Measurements from ENCODE around the gene COL12A1.

Gene COL12A1

GRCh38 chr6:75144386-75144785, 61.5 kb downstream of the COL12A1 start:
- DNase-seq (ENCODE audit: low read depth in 2 of 2) = no peak

GRCh38 chr6:75143191-75143590, 62.7 kb downstream of the COL12A1 start:
- no peak for DNase-seq (ENCODE audit: low read depth in 2 of 2)

DNA sequence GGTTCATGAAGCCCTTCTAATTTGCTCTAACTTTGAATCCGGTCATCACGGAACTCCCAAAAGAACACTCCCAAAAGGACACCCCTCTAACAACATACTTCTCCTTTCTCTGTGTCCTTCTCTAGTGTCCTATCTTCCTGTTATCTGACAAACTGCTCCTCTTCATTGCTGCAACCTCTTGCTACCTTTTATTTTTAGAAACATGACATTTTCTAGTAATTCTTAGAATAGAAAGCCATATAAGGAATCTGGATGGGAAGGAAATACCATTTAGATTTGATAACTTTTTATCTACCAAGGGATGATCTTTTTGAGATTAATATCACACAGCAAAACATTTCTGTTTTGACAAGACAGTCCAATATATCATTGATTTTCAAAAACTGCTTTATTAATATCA, 63.1 kb downstream of the COL12A1 start:
- no peak for DNase-seq (ENCODE audit: low read depth in 2 of 2)

DNA sequence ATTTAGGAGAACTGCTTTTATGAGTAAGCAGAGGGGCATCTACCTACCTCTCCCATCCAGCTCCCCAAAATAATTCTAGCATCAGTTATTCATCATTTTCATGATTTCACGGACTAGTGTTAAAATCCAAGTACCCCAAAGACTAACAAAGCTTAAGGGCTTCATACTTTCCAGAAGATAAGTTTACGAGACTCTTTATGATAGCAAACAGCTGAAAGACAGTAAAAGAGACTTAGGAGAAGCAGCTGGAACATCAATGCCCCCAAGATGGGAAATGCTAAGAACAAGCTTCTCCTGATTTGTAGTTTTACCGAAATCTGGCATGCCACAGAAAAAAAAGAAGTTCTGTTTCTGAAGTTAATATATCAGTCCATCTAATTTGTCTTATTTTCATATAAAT, 70.0 kb downstream of the COL12A1 start:
- no peak for DNase-seq (ENCODE audit: low read depth in 2 of 2)

GRCh38 chr6:75135450-75135849, 70.4 kb downstream of the COL12A1 start:
- DNase-seq (ENCODE audit: low read depth in 2 of 2) = no peak

DNA sequence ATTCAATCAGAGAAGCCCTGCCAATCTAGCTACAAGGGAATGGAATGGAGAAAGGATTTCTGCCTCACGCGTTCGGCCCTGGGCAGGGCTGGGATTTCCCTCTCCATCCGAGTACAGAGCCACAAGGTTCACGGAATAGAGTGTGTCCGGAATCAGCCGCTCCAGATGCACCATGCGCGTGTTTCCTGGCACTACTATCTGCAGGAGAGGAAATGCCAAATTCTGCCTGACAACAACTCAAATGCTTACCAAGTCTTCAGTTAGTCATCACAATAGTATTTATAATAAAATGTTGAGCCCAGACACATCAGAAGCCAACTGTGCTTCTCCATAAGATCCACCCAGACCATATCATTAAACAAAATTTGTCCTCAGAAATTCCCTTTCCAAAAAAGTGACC, 75.1 kb downstream of the COL12A1 start:
- no peak for DNase-seq (ENCODE audit: low read depth in 2 of 2)

GRCh38 chr6:75128878-75129570, 76.8 kb downstream of the COL12A1 start:
- no peak for DNase-seq (ENCODE audit: low read depth in 2 of 2)

DNA sequence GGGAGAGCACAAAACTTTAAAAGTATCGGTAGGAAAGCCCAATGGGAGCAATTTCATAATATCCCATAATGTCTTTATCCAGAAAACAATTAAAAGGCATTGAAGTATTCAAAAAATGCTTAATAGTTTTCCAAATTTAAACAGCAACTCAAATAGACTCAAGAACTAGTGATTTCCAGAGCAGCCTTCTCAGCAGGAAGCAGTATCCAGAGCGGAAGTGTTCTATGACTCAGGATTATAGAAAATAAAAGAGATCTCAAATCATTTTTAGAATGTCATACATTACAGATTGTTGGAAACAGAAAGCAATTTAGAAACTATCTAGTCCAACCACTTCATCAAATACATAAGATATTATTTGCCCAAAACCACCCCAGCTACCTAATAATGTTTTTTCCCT, 79.3 kb downstream of the COL12A1 start:
- no peak for DNase-seq (ENCODE audit: low read depth in 2 of 2)

- no peak for DNase-seq (ENCODE audit: low read depth in 2 of 2)
These were observed 80.9 kb downstream of the COL12A1 start for GRCh38 chr6:75124983-75125382.

GRCh38 chr6:75124085-75124484, 81.8 kb downstream of the COL12A1 start:
- DNase-seq (ENCODE audit: low read depth in 2 of 2) = no peak

GRCh38 chr6:75118925-75119515, 86.8 kb downstream of the COL12A1 start:
- DNase-seq (ENCODE audit: low read depth in 2 of 2) = no peak

- DNase-seq (ENCODE audit: low read depth in 2 of 2) = no peak
These were observed 88.2 kb downstream of the COL12A1 start for GRCh38 chr6:75117701-75118100.

DNA sequence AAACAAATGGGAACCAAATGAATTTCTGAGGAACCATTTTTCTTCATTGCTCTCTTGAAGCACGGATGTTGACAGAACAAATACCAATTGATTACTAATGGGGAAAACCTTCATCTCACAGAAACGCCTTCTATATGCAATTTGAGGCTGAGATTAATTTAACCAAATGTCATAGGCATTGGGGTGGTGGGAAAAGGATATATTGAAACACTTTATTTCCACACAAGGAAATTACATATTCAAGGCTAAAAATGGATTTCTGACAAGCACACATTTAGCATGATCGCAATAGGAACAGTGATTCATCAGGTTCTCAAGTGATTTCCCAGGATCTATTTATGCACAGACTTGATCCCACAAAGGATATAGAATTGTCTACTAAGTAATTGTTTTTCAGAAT, 88.9 kb downstream of the COL12A1 start:
- DNase-seq (ENCODE audit: low read depth in 2 of 2) = no peak

DNA sequence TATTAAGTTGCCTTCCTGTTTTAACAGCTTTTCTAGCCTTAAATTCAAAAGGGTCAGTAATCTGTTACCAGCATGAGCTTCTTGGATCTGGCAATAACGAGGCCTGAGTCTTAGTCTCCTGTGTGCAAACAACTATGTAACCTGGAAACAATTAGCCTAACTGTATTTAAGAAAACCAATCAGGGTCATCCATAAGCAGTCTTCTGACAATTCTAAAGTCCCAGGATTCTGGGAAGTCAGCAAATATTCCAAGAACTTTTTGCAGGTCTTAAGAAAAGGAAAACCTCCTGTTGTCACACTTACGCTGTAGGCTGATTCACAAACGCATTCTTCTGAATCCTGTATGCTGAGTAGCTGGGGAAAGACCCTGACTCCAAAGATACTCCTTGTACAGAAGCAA, 90.4 kb downstream of the COL12A1 start:
- no peak for DNase-seq (ENCODE audit: low read depth in 2 of 2)

DNA sequence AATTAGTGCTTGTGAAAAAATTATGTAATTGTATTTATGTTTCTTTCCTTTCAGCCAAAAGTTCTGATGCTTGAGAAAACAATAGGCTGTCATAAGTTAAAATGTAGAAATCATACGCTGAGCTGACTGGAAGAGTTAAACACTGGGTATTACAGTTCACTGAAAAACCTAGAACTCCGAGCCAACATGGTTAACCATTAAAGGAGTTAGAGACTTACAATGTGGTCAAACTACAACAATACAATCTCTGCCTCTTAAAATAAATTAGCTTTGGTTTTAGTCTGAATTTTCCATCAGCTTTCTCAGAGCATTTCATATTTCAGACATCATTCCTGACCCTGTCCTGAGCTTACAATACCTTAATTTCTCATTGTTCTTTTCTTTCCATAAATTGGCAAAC, 91.0 kb downstream of the COL12A1 start:
- DNase-seq (ENCODE audit: low read depth in 2 of 2) = no peak

GRCh38 chr6:75114195-75114594, 91.7 kb downstream of the COL12A1 start:
- DNase-seq (ENCODE audit: low read depth in 2 of 2) = no peak

DNA sequence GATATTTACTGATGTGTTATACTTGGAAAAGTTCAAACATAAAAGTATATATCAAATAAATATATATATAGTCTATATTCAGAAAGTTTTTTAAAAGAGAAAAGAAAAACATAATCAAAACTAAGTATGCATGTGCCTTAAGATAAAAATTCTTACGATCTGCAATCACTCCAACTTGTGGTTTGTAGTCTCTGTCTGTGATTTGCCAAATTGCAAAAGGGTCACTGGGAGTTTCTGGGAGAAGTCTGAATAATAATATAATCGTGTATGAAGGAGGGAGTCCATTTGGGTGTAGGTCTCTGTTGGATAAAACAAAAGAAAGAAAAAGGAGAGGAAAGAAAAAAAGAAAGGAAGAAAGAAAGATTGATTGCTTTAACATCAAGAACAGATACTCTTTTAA, 92.4 kb downstream of the COL12A1 start:
- DNase-seq (ENCODE audit: low read depth in 2 of 2) = no peak

DNA sequence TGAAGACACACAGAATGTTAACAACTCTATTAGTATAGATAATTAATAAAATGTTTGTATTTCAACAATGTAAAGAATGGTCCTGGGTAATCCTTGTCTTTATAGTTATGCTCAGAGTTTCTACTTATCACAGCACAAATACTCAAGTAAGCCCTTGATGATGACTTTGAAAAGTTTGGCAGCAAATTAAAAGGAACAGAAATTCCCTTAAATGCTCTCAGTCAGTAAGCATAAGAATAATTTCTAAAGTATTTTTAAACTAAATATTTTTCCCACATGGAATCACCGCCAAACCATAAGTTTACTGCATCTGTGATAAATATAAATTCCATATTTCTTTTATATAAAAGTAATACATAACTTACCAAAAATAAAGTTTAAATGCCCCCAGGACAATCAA, 96.1 kb downstream of the COL12A1 start:
- no peak for DNase-seq (ENCODE audit: low read depth in 2 of 2)

- DNase-seq (ENCODE audit: low read depth in 2 of 2) = no peak
These were observed 96.8 kb downstream of the COL12A1 start for GRCh38 chr6:75109022-75109421.

GRCh38 chr6:75108333-75108974, 97.4 kb downstream of the COL12A1 start:
- DNase-seq (ENCODE audit: low read depth in 2 of 2) = no peak

- no peak for DNase-seq (ENCODE audit: low read depth in 2 of 2)
These were observed 97.9 kb downstream of the COL12A1 start for GRCh38 chr6:75107913-75108312.

DNA sequence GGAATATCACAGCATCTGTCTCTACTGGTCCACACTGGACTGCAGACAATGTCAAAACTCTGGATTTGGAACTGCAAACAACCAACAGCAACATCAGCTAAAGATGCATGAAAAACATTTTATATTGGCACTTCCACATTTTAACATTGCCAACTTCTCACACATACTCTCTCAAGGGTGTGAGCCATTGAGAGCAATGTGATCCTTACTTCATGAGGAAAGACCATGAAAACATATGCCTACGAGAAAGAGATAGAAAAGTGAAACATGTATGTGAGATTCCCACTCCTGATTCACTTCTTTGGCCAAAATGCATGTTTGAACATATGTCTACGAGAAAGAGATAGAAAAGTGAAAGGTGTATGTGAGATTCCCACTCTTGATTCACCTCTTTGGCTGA, 99.4 kb downstream of the COL12A1 start:
- no peak for DNase-seq (ENCODE audit: low read depth in 2 of 2)

GRCh38 chr6:75103431-75103830, 102.4 kb downstream of the COL12A1 start:
- no peak for DNase-seq (ENCODE audit: low read depth in 2 of 2)

Measured in stimulated activated CD8-positive, alpha-beta memory T cell treated with anti-CD3 and anti-CD28 coated beads, Interleukin-15, amount 100 ng/mL, for 4 hours (primary cell).